Measurements from ENCODE around the gene CNTNAP4. TPM values are rescaled to one million over a fixed set of nuclear protein-coding genes. Genes with fewer than 3 reads are reported as not detected.

Gene CNTNAP4
- total RNA-seq, 1 donor from 2014 or later: 2.1 TPM

- no peaks in the 10 kb centered on the region for H3K4me1 Mint-ChIP-seq (ENCODE audit: unreplicated experiment)
- H3K27me3 Mint-ChIP-seq: no peaks in the 10 kb centered on the region
- H3K27ac Mint-ChIP-seq: no peak overlapping the region
- no peak overlapping the region for H3K4me3 Mint-ChIP-seq
- no peaks in the 10 kb centered on the region for H3K36me3 Mint-ChIP-seq
- H3K9me3 Mint-ChIP-seq: no peaks in the 10 kb centered on the region
- TF ChIP-seq CTCF (conservative IDR thresholded peaks at IDR 0.05): no peak
- DNase-seq (ENCODE audit: extremely low spot score, unreplicated experiment): no peak
Observed at GRCh38 chr16:76309639-76310335, 32.6 kb downstream of the CNTNAP4 start.

- Mint-ChIP-seq H3K9me3 (no peaks in the 10 kb centered on the region), H3K4me3 (no peak overlapping the region), H3K4me1 (ENCODE audit: unreplicated experiment) (no peaks in the 10 kb centered on the region), H3K27ac (no peak overlapping the region), H3K27me3 (no peaks in the 10 kb centered on the region), H3K36me3 (no peaks in the 10 kb centered on the region)
- TF ChIP-seq CTCF (conservative IDR thresholded peaks at IDR 0.05): no peak
- DNase-seq (ENCODE audit: extremely low spot score, unreplicated experiment): no peak
Observed at GRCh38 chr16:76311260-76311659, 34.1 kb downstream of the CNTNAP4 start.

- H3K27ac Mint-ChIP-seq: no peak overlapping the region
- no peaks in the 10 kb centered on the region for H3K9me3 Mint-ChIP-seq
- no peaks in the 10 kb centered on the region for H3K36me3 Mint-ChIP-seq
- no peak overlapping the region for H3K4me3 Mint-ChIP-seq
- TF ChIP-seq CTCF (conservative IDR thresholded peaks at IDR 0.05): no peak
- no peaks in the 10 kb centered on the region for H3K27me3 Mint-ChIP-seq
- H3K4me1 Mint-ChIP-seq (ENCODE audit: unreplicated experiment): no peaks in the 10 kb centered on the region
- no peak for DNase-seq (ENCODE audit: extremely low spot score, unreplicated experiment)
Observed at GRCh38 chr16:76318565-76318964, 41.4 kb downstream of the CNTNAP4 start.

GRCh38 chr16:76329106-76329505, 51.9 kb downstream of the CNTNAP4 start:
- Mint-ChIP-seq H3K4me3 (no peak overlapping the region), H3K27me3 (no peaks in the 10 kb centered on the region), H3K9me3 (peaks cover 3% of the 10 kb centered on the region), H3K36me3 (no peaks in the 10 kb centered on the region), H3K27ac (no peak overlapping the region), H3K4me1 (ENCODE audit: unreplicated experiment) (no peaks in the 10 kb centered on the region)
- TF ChIP-seq CTCF (conservative IDR thresholded peaks at IDR 0.05): no peak
- DNase-seq (ENCODE audit: extremely low spot score, unreplicated experiment): no peak

GRCh38 chr16:76335180-76335974, 58.2 kb downstream of the CNTNAP4 start:
- peaks cover 3% of the 10 kb centered on the region for H3K4me1 Mint-ChIP-seq (ENCODE audit: unreplicated experiment)
- H3K36me3 Mint-ChIP-seq: no peaks in the 10 kb centered on the region
- no peaks in the 10 kb centered on the region for H3K27me3 Mint-ChIP-seq
- H3K4me3 Mint-ChIP-seq: no peak overlapping the region
- peaks cover 7% of the 10 kb centered on the region for H3K9me3 Mint-ChIP-seq
- no peak overlapping the region for H3K27ac Mint-ChIP-seq
- DNase-seq (ENCODE audit: extremely low spot score, unreplicated experiment): no peak
- no peak for TF ChIP-seq CTCF (conservative IDR thresholded peaks at IDR 0.05)
